Ishikawa (cell line): Measurements from ENCODE around the gene TRIO.

Experiments
- CEBPB ChIP-seq: IDR thresholded peaks from 2 replicates; pipeline ENCODE4 v1.6.1; 2012
- CREB1 ChIP-seq: IDR thresholded peaks from 2 replicates; pipeline ENCODE4 v1.6.1; 2012; ENCODE audit warnings: low read depth
- EGR1 ChIP-seq: IDR thresholded peaks from 2 replicates; pipeline ENCODE4 v1.6.1; 2012
- EP300 ChIP-seq: IDR thresholded peaks from 2 replicates; pipeline ENCODE4 v1.6.1; 2012; ENCODE audit warnings: borderline replicate concordance
- FOXM1 ChIP-seq: IDR thresholded peaks from 2 replicates; pipeline ENCODE4 v1.6.1; 2012; ENCODE audit warnings: low read depth, borderline replicate concordance
- NFIC ChIP-seq: IDR thresholded peaks from 2 replicates; pipeline ENCODE4 v1.6.1; 2012
- RAD21 ChIP-seq: IDR thresholded peaks from 2 replicates; pipeline ENCODE4 v1.6.1; 2012; ENCODE audit warnings: low read depth
- TAF1 ChIP-seq: IDR thresholded peaks from 2 replicates; pipeline ENCODE4 v1.6.1; 2012; ENCODE audit warnings: low read depth, mild to moderate bottlenecking
- TCF12 ChIP-seq: IDR thresholded peaks from 2 replicates; pipeline ENCODE4 v1.6.1; 2012; ENCODE audit warnings: low read depth
- TEAD4 ChIP-seq: IDR thresholded peaks from 2 replicates; pipeline ENCODE4 v1.6.1; 2012
- YY1 ChIP-seq: IDR thresholded peaks from 2 replicates; pipeline ENCODE4 v1.6.1; 2012; ENCODE audit warnings: low read depth
- ZBTB7A ChIP-seq: IDR thresholded peaks from 2 replicates; pipeline ENCODE4 v1.6.1; 2012; ENCODE audit warnings: low read depth
- TF ChIP-seq, protein P1 (sequence below): IDR thresholded peaks from 2 replicates; pipeline ENCODE4 v1.6.1; 2012; ENCODE audit warnings: low read depth, mild to moderate bottlenecking
- TF ChIP-seq, protein P2 (sequence below): IDR thresholded peaks from 2 replicates; pipeline ENCODE4 v1.6.1; 2012
- TF ChIP-seq, protein P3 (sequence below): IDR thresholded peaks from 2 replicates; pipeline ENCODE4 v1.6.1; 2012

TRIO gene

DNA sequence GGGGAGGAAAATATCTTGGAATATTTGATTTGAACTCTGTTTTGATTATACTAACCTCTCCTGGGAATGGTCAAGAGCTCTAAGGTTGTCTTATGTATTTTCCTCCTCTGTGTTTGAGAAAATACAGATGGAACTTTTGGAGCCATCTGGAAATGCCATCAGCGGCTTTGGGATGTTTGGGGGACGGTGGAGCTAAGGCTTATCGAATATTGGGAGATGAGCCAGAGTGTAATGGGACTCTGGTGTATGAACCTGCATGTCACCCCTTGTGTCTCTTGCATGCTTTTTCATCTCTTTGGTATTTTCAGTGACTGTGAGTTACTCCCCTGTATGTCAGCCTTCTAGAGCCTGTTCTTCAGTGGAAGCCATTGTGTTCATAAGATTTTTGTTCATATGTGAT, 258.5 kb downstream of the TRIO start:
- TF ChIP-seq TEAD4 (no peak), ZBTB7A (no peak), NFIC (no peak), TCF12 (no peak), TAF1 (no peak), EGR1 (no peak), YY1 (no peak), EP300 (no peak), FOXM1 (no peak), RAD21 (no peak)
- TF ChIP-seq, protein P1, sequence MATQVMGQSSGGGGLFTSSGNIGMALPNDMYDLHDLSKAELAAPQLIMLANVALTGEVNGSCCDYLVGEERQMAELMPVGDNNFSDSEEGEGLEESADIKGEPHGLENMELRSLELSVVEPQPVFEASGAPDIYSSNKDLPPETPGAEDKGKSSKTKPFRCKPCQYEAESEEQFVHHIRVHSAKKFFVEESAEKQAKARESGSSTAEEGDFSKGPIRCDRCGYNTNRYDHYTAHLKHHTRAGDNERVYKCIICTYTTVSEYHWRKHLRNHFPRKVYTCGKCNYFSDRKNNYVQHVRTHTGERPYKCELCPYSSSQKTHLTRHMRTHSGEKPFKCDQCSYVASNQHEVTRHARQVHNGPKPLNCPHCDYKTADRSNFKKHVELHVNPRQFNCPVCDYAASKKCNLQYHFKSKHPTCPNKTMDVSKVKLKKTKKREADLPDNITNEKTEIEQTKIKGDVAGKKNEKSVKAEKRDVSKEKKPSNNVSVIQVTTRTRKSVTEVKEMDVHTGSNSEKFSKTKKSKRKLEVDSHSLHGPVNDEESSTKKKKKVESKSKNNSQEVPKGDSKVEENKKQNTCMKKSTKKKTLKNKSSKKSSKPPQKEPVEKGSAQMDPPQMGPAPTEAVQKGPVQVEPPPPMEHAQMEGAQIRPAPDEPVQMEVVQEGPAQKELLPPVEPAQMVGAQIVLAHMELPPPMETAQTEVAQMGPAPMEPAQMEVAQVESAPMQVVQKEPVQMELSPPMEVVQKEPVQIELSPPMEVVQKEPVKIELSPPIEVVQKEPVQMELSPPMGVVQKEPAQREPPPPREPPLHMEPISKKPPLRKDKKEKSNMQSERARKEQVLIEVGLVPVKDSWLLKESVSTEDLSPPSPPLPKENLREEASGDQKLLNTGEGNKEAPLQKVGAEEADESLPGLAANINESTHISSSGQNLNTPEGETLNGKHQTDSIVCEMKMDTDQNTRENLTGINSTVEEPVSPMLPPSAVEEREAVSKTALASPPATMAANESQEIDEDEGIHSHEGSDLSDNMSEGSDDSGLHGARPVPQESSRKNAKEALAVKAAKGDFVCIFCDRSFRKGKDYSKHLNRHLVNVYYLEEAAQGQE, result no peak
- TF ChIP-seq, protein P2, sequence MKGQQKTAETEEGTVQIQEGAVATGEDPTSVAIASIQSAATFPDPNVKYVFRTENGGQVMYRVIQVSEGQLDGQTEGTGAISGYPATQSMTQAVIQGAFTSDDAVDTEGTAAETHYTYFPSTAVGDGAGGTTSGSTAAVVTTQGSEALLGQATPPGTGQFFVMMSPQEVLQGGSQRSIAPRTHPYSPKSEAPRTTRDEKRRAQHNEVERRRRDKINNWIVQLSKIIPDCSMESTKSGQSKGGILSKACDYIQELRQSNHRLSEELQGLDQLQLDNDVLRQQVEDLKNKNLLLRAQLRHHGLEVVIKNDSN, result no peak

DNA sequence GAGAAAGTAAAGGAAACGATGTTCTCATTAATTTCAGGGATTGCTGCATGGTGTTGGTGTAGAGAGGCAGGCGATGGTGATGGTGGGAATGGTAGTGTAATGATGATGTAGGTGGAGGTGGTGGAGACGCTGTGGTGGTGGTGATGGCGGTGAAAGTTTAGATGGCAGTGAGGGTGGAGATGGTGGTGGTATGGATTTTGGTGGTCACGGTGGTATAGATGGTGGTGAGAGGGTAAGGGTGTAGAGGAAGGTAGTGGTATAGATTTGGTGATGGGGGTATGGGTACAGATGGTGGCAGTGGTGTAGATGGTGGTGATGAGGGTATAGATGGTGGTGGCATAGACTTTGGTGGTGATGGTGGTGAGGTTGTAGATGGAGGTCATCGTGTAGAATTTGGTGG, 259.3 kb downstream of the TRIO start:
- TF ChIP-seq EGR1 (no peak), TEAD4 (no peak), ZBTB7A (no peak), YY1 (no peak), TCF12 (no peak), EP300 (no peak), RAD21 (no peak), CEBPB (no peak), FOXM1 (no peak), NFIC (no peak), CREB1 (no peak)
- TF ChIP-seq, protein P3, sequence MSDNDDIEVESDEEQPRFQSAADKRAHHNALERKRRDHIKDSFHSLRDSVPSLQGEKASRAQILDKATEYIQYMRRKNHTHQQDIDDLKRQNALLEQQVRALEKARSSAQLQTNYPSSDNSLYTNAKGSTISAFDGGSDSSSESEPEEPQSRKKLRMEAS, result no peak
- TF ChIP-seq, protein P1, result no peak

DNA sequence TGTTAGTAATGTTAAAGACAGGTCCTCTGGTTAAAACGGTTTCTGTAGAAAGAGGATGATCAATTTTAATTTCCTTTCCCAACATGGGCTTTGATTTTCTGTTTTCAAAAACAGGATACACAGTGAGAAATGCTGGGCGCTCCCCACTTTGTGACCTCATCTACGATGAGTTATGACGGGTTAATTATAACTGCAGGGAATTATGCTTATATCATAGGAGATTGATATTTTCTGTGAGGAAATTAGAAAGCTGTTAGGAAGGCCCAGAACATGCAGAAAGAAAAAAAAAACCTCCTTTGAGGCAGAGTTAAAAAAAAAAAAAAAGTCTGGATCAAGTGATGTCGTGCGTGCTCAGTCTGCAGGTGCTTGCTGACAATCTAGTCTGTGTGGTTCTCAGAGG, 261.6 kb downstream of the TRIO start:
- TF ChIP-seq TAF1, result no peak
- TF ChIP-seq EP300, result no peak
- no peak for TF ChIP-seq ZBTB7A
- TF ChIP-seq CEBPB, result no peak
- TF ChIP-seq, protein P1, result no peak
- TF ChIP-seq NFIC, result no peak
- no peak for TF ChIP-seq CREB1
- TF ChIP-seq EGR1, result no peak
- no peak for TF ChIP-seq FOXM1
- TF ChIP-seq RAD21, result no peak
- TF ChIP-seq, protein P2, result no peak
- TF ChIP-seq YY1, result no peak
- no peak for TF ChIP-seq TCF12
- TF ChIP-seq, protein P3, result no peak
- TF ChIP-seq TEAD4, result no peak

DNA sequence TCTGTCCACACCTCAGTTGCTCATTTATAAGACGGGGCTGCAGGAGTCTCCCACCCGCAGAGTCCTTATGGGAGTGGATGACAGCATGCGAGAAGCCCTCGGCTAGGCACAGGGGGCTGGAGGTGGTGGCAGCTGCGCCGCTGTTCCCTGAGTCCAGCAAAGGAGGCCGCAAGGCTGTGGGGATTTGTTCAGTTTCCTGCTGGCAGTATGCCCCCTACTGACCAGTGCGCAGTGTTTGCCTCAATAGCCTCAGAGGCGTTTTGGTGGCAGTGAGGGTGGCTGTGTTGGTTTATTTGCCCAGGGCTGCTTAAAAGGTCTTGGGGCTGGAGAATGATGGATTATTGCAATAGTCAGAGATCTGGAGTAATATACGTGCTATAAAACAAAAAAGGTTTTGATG, 262.1 kb downstream of the TRIO start:
- no peak for TF ChIP-seq RAD21
- TF ChIP-seq, protein P1, result no peak
- TF ChIP-seq ZBTB7A, result no peak
- TF ChIP-seq, protein P3, result no peak
- TF ChIP-seq, protein P2, result no peak
- no peak for TF ChIP-seq EGR1
- no peak for TF ChIP-seq YY1
- no peak for TF ChIP-seq TAF1
- TF ChIP-seq TCF12, result no peak
